ENCODE data around the gene KCNQ4.

KCNQ4 gene

GRCh38 chr1:40825996-40826395 lies 42.4 kb downstream of the KCNQ4 start:
- TF ChIP-seq CTCF (conservative IDR thresholded peaks at IDR 0.05; ENCODE audit: low read depth, low read length): no peak
- no peak for DNase-seq (ENCODE audit: low read depth)
- no peak overlapping the region for H3K4me3 ChIP-seq (ENCODE audit: low read length)

GRCh38 chr1:40829631-40830245 lies 46.2 kb downstream of the KCNQ4 start:
- no peak for TF ChIP-seq CTCF (conservative IDR thresholded peaks at IDR 0.05; ENCODE audit: low read depth, low read length)
- DNase-seq (ENCODE audit: low read depth): no peak

GRCh38 chr1:40830419-40830943 lies 46.9 kb downstream of the KCNQ4 start:
- no peak for DNase-seq (ENCODE audit: low read depth)
- TF ChIP-seq CTCF (conservative IDR thresholded peaks at IDR 0.05; ENCODE audit: low read depth, low read length): no peak

More at GRCh38 chr1:40829631-40830245, 46.2 kb downstream of the KCNQ4 start:
- no peak overlapping the region for H3K4me3 ChIP-seq (ENCODE audit: low read length)

GRCh38 chr1:40831001-40831732 lies 47.6 kb downstream of the KCNQ4 start:
- TF ChIP-seq CTCF (conservative IDR thresholded peaks at IDR 0.05; ENCODE audit: low read depth, low read length): no peak
- no peak overlapping the region for H3K4me3 ChIP-seq (ENCODE audit: low read length)
- DNase-seq (ENCODE audit: low read depth): no peak

More at GRCh38 chr1:40830419-40830943, 46.9 kb downstream of the KCNQ4 start:
- no peak overlapping the region for H3K4me3 ChIP-seq (ENCODE audit: low read length)

- DNase-seq (ENCODE audit: low read depth): no peak
- no peak overlapping the region for H3K4me3 ChIP-seq (ENCODE audit: low read length)
- no peak for TF ChIP-seq CTCF (conservative IDR thresholded peaks at IDR 0.05; ENCODE audit: low read depth, low read length)
These were observed 50.4 kb downstream of the KCNQ4 start for GRCh38 chr1:40833979-40834378.

GRCh38 chr1:40834968-40835545 lies 51.5 kb downstream of the KCNQ4 start:
- no peak overlapping the region for H3K4me3 ChIP-seq (ENCODE audit: low read length)
- no peak for TF ChIP-seq CTCF (conservative IDR thresholded peaks at IDR 0.05; ENCODE audit: low read depth, low read length)
- no peak for DNase-seq (ENCODE audit: low read depth)

All from retinal pigment epithelial cell (primary cell).